NT2/D1 (cell line): ENCODE results near the gene MTTP.

ENCODE experiments used
- SUZ12 ChIP-seq: IDR thresholded peaks from 2 replicates; pipeline ENCODE4 v1.6.1; 2011; ENCODE audit not compliant: insufficient read length, insufficient read depth; ENCODE audit errors: extremely low read depth
- YY1 ChIP-seq: IDR thresholded peaks from 2 replicates; pipeline ENCODE4 v1.6.1; 2011; ENCODE audit not compliant: insufficient read length, insufficient read depth
- ZNF274 ChIP-seq: IDR thresholded peaks from 2 replicates; pipeline ENCODE4 v1.6.1; 2011; ENCODE audit warnings: mild to moderate bottlenecking, low read depth, low read length

DNA sequence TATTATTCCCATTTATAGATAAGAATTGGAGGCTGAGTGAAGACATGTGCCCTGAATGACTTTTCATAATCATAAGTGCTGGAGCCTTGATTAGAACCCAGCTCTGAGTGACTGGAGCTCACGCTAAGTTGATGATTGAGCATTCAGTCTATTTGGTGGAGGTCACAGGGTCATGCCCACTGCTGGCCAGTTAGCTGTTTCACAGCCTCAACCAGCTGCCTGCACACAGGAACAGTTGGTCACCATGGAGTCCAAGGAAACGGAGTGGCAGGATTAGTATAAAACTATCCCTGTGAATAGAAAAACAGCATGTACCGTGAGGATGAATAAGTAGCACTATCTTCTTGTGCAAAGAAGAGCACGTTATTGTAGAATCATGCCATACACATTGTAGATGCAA, 84.0 kb downstream of the MTTP start:
- TF ChIP-seq YY1: no peak
- TF ChIP-seq ZNF274: no peak
- no peak for TF ChIP-seq SUZ12
